HCT116 (cell line): ENCODE data around the gene HOXB3.

ENCODE experiments used
- EZH2phosphoT487 ChIP-seq: fragments of 200-600 bp; IDR thresholded peaks from 2 replicates; pipeline ENCODE4 v1.6.1; 2018; ENCODE audit warnings: antibody characterized with exemption, borderline replicate concordance
- POLR2A ChIP-seq: IDR thresholded peaks from 2 replicates; pipeline ENCODE4 v1.7.0; 2011; ENCODE audit warnings: borderline replicate concordance; ENCODE audit not compliant: insufficient read depth, insufficient read length; ENCODE audit errors: extremely low read depth
- RAD21 ChIP-seq: IDR thresholded peaks from 2 replicates; pipeline ENCODE4 v1.6.1; 2012; ENCODE audit warnings: low read depth, mild to moderate bottlenecking
- ZFX ChIP-seq: fragments of 450-650 bp; IDR thresholded peaks from 2 replicates; pipeline ENCODE4 v1.6.1; 2017
- TF ChIP-seq, protein P1 (sequence below), 3 experiments: fragments of 200-600 bp in 1 of 3; sonication (generic) in 1 of 3; IDR thresholded peaks in 2 of 3; conservative IDR thresholded peaks in 1 of 3; 2 replicates each; pipeline ENCODE4 v1.5.1; 2012 to 2017; ENCODE audit warnings: low read depth in 2 of 3, low read length in 2 of 3, antibody characterized with exemption in 1 of 3, borderline replicate concordance in 1 of 3, control low read depth in 1 of 3, mild to moderate bottlenecking in 1 of 3, mixed read lengths in 1 of 3, mixed run types in 1 of 3, moderate library complexity in 1 of 3; ENCODE audit not compliant: insufficient read depth in 1 of 3
- TF ChIP-seq, protein P2 (sequence below): IDR thresholded peaks from 2 replicates; pipeline ENCODE4 v1.6.1; 2012
- TF ChIP-seq, protein P3 (sequence below): IDR thresholded peaks from 2 replicates; pipeline ENCODE4 v1.6.1; 2012; ENCODE audit warnings: low read depth

DNA sequence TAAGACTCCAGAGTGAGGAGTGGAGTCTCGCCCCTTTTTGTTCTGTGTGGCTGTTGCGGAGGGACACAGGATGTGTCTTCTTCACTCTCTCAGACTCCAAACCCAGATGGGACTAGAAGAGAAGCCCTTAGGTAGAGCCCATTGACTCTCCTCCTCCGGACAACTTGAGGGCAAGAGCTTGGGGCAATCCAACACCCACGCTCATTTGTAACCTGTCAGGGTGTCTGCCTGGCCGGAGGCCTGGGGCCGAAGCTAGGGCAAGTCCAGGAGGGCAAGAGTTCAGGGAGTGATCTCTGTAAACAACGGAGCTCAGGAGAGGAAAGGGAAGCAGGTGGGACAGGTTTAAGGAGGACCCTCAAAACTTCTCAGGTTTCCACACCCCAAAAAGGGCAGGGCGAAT, 57.8 kb downstream of the HOXB3 start:
- TF ChIP-seq, protein P1, sequence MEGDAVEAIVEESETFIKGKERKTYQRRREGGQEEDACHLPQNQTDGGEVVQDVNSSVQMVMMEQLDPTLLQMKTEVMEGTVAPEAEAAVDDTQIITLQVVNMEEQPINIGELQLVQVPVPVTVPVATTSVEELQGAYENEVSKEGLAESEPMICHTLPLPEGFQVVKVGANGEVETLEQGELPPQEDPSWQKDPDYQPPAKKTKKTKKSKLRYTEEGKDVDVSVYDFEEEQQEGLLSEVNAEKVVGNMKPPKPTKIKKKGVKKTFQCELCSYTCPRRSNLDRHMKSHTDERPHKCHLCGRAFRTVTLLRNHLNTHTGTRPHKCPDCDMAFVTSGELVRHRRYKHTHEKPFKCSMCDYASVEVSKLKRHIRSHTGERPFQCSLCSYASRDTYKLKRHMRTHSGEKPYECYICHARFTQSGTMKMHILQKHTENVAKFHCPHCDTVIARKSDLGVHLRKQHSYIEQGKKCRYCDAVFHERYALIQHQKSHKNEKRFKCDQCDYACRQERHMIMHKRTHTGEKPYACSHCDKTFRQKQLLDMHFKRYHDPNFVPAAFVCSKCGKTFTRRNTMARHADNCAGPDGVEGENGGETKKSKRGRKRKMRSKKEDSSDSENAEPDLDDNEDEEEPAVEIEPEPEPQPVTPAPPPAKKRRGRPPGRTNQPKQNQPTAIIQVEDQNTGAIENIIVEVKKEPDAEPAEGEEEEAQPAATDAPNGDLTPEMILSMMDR (IDR thresholded peaks at IDR 0.05 in 2 of 3, conservative IDR thresholded peaks at IDR 0.05 in 1 of 3; ENCODE audit: borderline replicate concordance in 1 of 3, insufficient read depth in 1 of 3, low read depth in 2 of 3, low read length in 2 of 3), result no peak
- TF ChIP-seq, protein P2, sequence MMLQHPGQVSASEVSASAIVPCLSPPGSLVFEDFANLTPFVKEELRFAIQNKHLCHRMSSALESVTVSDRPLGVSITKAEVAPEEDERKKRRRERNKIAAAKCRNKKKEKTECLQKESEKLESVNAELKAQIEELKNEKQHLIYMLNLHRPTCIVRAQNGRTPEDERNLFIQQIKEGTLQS, result no peak
- TF ChIP-seq, protein P3, sequence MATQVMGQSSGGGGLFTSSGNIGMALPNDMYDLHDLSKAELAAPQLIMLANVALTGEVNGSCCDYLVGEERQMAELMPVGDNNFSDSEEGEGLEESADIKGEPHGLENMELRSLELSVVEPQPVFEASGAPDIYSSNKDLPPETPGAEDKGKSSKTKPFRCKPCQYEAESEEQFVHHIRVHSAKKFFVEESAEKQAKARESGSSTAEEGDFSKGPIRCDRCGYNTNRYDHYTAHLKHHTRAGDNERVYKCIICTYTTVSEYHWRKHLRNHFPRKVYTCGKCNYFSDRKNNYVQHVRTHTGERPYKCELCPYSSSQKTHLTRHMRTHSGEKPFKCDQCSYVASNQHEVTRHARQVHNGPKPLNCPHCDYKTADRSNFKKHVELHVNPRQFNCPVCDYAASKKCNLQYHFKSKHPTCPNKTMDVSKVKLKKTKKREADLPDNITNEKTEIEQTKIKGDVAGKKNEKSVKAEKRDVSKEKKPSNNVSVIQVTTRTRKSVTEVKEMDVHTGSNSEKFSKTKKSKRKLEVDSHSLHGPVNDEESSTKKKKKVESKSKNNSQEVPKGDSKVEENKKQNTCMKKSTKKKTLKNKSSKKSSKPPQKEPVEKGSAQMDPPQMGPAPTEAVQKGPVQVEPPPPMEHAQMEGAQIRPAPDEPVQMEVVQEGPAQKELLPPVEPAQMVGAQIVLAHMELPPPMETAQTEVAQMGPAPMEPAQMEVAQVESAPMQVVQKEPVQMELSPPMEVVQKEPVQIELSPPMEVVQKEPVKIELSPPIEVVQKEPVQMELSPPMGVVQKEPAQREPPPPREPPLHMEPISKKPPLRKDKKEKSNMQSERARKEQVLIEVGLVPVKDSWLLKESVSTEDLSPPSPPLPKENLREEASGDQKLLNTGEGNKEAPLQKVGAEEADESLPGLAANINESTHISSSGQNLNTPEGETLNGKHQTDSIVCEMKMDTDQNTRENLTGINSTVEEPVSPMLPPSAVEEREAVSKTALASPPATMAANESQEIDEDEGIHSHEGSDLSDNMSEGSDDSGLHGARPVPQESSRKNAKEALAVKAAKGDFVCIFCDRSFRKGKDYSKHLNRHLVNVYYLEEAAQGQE, result no peak
- no peak for TF ChIP-seq POLR2A
- TF ChIP-seq RAD21, result no peak
- TF ChIP-seq EZH2phosphoT487, result no peak
- no peak for TF ChIP-seq ZFX
